ENCODE measurements around the gene DPM3. TPM values are rescaled to one million over a fixed set of nuclear protein-coding genes. Genes with fewer than 3 reads are reported as not detected.

DPM3 gene
- polyA plus RNA-seq, 3 donors from 2014 or later: 103 to 274 (median 126) TPM

GRCh38 chr1:155131285-155131684, 9.0 kb downstream of the DPM3 start:
- Mint-ChIP-seq H3K27ac (no peak overlapping the region), H3K27me3 (ENCODE audit: low read depth in 3 of 3) (peaks cover 9 to 24% (median 20%) of the 10 kb centered on the region in 3 donors), H3K9me3 (no peaks in the 10 kb centered on the region), H3K4me1 (peaks cover 43% of the 10 kb centered on the region in 2 donors), H3K4me3 (peak overlapping the region in 1 of 5 donors; percentile 15), H3K36me3 (peaks cover 0 to 3% (median 0%) of the 10 kb centered on the region in 3 donors)
- DNase-seq: no peak

DNA sequence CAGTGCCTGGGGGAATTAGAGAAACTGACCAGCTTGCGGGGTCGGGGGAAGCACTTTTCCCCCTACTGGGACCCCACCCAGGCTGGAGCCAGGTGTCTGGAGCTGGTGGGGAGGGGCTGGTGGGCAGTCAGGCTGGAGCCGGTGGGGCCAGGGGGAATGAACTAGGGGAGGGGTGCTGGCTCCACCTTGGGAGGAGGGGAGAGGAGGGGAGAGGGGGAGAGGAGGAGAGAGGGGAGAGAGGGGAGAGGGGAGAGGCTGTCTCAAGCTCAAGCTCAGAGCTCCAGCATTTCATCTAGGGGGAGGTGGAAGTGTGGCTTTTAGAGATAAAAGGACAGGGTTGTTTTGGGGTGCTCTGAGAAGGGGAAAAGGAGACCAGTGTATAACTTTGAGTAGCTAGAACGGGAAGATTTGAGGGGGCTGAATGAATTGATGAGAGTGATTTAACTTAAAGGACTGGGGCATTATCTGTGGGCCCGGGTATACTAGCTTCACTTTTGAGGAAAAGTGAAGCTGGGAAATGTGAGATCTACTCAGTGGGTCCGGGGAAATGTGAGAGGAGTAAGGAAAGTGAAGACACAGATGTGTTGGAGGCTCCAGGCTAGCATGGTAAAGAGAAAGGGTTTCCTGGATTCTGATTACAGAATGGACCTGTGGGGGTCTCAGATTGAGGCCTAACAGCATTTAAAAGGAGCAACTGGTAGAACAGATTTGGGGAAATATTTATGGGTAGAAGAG, 9.9 kb downstream of the DPM3 start:
- peak overlapping the region in 2 of 6 donors; percentile 6 to 15 for H3K27ac Mint-ChIP-seq
- no peak overlapping the region for H3K4me3 Mint-ChIP-seq
- no peak for DNase-seq
- peaks cover 3 to 18% (median 17%) of the 10 kb centered on the region in 3 donors for H3K27me3 Mint-ChIP-seq (ENCODE audit: low read depth in 3 of 3)
- H3K4me1 Mint-ChIP-seq: peaks cover 35 to 38% of the 10 kb centered on the region in 2 donors
- peaks cover 0 to 3% (median 0%) of the 10 kb centered on the region in 3 donors for H3K36me3 Mint-ChIP-seq
- no peaks in the 10 kb centered on the region for H3K9me3 Mint-ChIP-seq

DNA sequence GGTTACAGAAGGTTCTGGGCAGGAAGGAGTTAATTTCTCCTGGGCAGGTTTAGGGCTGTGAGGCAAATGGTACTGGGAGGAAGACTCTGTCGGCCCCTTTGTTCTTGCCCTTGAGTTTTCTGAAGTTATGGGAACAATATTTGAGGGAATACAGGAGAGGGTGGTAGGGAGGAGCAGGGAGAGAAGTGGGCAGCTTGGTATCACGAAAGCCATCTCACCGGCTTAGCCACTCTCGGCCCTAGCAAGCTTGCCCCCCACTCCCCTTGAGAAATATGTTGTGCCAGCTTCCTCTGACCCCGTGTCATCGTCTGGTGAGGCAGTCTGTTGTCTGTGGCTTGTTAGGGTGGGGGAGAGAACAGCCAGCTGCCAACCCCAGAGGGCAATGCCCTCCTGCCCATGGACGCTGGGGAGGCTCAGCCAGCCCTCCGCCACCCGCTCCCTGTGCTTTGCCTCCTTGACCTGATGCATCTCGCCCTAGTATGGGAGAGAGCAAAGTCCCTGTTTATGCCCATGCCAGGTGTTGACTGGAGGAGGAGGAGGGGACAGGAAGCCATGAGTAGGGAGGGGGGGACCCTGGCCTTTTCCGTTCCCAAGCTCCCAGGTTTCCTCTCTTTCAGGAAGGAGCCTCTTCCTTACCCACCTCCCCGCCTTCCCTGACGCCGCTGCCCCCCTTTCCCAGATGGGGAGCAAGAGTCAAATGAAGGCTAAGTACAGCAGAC, 11.4 kb downstream of the DPM3 start:
- Mint-ChIP-seq H3K27ac (peak overlapping the region in 3 of 6 donors; percentile 16 to 76 (median 49)), H3K4me1 (peaks cover 26 to 28% of the 10 kb centered on the region in 2 donors), H3K27me3 (ENCODE audit: low read depth in 3 of 3) (peaks cover 3 to 17% (median 13%) of the 10 kb centered on the region in 3 donors), H3K36me3 (peaks cover 0 to 3% (median 0%) of the 10 kb centered on the region in 3 donors), H3K9me3 (no peaks in the 10 kb centered on the region), H3K4me3 (peak overlapping the region; percentile 68 to 92 (median 79))
- peak in 2 of 3 donors; percentile 14 to 16 for DNase-seq

DNA sequence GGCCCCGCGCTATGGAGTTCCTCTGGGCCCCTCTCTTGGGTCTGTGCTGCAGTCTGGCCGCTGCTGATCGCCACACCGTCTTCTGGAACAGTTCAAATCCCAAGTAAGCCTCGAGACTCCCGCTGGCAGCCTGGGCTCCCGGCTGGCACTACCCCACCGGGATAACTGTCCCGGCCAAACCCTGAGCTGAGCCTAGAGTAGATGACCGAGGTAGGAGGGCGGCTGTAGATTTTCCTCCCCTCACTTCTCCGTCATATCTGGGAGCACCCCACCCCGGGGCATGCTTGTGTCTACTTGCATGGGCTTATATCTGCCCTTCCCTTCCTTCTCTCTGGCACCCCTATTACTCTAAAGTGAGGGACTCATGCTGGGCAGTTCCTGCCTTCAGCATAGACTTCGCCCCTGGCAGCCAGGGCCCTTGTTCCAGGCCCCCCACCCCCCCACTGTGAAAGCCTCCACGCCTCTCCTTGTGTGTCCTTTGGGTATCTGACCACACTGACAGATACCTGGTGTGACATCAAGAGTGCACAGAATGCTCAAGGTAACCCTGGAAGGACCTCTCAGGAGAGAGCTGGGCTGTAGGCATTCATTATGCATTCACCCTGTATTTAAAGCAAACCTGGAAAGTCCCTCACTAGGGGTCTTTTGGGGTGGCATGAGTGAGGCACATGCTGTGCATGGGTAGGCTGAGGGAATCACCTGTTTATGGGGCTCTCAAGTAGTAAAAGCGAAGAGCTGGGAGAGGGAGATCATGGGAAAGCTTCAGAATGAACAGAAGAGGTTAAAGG, 12.2 kb downstream of the DPM3 start:
- Mint-ChIP-seq H3K27me3 (ENCODE audit: low read depth in 3 of 3) (peaks cover 3 to 17% (median 12%) of the 10 kb centered on the region in 3 donors), H3K4me1 (peaks cover 26 to 28% of the 10 kb centered on the region in 2 donors), H3K36me3 (peaks cover 0 to 3% (median 0%) of the 10 kb centered on the region in 3 donors), H3K4me3 (peak overlapping the region; percentile 68 to 92 (median 79)), H3K9me3 (no peaks in the 10 kb centered on the region), H3K27ac (peak overlapping the region in 4 of 6 donors; percentile 1 to 76 (median 58))
- DNase-seq: no peak

GRCh38 chr1:155127105-155127966, 13.0 kb downstream of the DPM3 start, which contains the start of gene EFNA1:
Gene EFNA1, plus strand, starts transcription at chr1:155127876. Its CDS starts 102 bp downstream, at chr1:155127978.
- Mint-ChIP-seq H3K4me1 (peaks cover 26 to 28% of the 10 kb centered on the region in 2 donors), H3K36me3 (peaks cover 0 to 3% (median 0%) of the 10 kb centered on the region in 3 donors), H3K4me3 (peak within 1 kb of the TSS; percentile 79 to 92 (median 84)), H3K27me3 (ENCODE audit: low read depth in 3 of 3) (peaks cover 3 to 17% (median 11%) of the 10 kb centered on the region in 3 donors), H3K27ac (peak within 1 kb of the TSS; percentile 1 to 92 (median 67)), H3K9me3 (no peaks in the 10 kb centered on the region)
- peak; percentile 30 to 45 (median 34) for DNase-seq

- Mint-ChIP-seq H3K9me3 (no peaks in the 10 kb centered on the region), H3K27me3 (ENCODE audit: low read depth in 3 of 3) (peaks cover 3 to 17% (median 11%) of the 10 kb centered on the region in 3 donors), H3K36me3 (peaks cover 0 to 3% (median 0%) of the 10 kb centered on the region in 3 donors), H3K4me3 (peak overlapping the region; percentile 78 to 92 (median 84)), H3K27ac (peak overlapping the region in 4 of 6 donors; percentile 60 to 92 (median 73)), H3K4me1 (peaks cover 26 to 28% of the 10 kb centered on the region in 2 donors)
- peak; percentile 50 to 63 (median 56) for DNase-seq
Observed at GRCh38 chr1:155126556-155127104, 13.7 kb downstream of the DPM3 start.

DNA sequence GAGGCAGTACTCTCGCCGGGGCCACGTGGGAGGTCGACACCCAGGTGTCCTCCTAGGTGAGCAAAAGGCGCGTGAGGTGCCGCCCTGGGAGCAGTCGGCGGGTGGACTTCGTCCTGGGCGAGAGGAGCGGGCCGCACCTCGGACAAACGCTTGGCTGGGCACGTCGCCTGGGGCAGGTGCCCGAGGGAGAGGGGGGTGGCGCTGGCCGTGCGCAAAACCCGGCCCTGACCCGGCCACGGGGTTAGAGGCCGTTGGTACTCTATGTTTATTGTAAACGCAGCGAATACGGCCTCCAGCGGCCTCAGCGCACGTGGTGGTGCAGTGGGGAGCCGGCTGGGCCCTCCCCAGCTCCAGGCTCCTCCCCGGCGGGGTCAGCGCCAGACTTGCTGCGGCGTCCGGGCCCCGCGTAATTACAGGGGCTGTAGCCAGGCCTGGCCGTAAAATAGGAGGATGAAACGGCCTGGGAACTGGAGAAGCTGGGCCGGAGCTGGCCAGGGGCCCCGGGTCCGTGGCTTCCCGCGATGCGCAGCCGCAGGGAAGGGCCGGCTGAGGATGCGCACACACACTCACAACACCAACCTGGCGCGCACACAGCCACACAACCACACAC, 14.3 kb downstream of the DPM3 start:
- H3K27ac Mint-ChIP-seq: peak overlapping the region in 1 of 6 donors; percentile 76
- H3K9me3 Mint-ChIP-seq: no peaks in the 10 kb centered on the region
- DNase-seq: no peak
- peaks cover 26 to 28% of the 10 kb centered on the region in 2 donors for H3K4me1 Mint-ChIP-seq
- H3K36me3 Mint-ChIP-seq: peaks cover 0 to 3% (median 0%) of the 10 kb centered on the region in 3 donors
- H3K27me3 Mint-ChIP-seq (ENCODE audit: low read depth in 3 of 3): peaks cover 5 to 17% (median 11%) of the 10 kb centered on the region in 3 donors
- peak overlapping the region in 3 of 5 donors; percentile 38 to 83 (median 73) for H3K4me3 Mint-ChIP-seq

GRCh38 chr1:155125511-155125945, 14.8 kb downstream of the DPM3 start:
- peak overlapping the region in 2 of 5 donors; percentile 38 to 73 for H3K4me3 Mint-ChIP-seq
- peak overlapping the region in 1 of 6 donors; percentile 30 for H3K27ac Mint-ChIP-seq
- H3K36me3 Mint-ChIP-seq: no peaks in the 10 kb centered on the region
- no peak for DNase-seq
- H3K4me1 Mint-ChIP-seq: peaks cover 26 to 28% of the 10 kb centered on the region in 2 donors
- H3K9me3 Mint-ChIP-seq: no peaks in the 10 kb centered on the region
- H3K27me3 Mint-ChIP-seq (ENCODE audit: low read depth in 3 of 3): peaks cover 5 to 15% (median 11%) of the 10 kb centered on the region in 3 donors

DNA sequence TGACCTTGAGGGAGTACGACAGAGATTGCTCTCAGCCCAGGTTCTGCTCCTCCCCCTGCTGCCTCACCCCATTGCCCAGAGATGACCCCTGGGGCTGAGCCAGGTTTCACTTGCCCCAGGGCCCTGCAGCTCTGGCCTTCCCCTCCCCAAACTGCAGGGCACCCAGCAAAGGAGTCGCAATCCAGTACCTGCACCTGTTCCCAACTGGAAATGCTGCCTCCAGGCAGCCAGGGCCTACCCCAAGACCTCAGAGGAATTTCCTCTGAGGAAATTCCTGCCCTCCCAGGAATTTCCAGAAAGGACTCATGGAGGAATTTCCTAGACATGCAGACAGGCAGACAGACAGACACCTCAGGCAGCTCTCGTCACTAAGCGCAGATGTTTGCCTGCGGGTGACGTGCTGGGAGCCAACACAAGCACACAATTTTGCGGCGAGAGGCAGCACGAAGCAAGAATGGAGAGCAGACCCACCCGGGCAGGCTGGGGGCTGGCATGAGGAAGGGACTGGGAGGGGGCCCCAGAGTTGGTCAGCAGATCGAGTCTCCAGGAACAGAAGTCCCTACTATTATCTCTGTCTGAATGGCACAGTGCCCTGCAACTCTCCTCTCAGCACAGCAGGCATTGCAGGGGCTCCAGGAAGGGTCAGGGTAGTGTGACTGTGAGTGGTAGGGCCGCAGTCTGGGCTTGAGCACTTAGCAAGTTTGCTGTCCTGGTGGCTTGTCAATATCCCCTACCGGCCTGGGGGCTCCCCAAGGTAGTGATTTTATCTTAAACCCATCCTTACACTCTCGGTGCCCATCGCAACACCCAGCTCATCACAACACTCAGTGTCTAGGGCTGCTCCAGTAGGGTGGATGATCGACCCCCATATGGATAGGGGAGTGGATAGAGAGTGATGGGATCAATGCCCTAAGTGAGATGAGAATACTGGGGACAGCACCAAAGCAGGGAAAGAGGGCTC, 15.5 kb downstream of the DPM3 start:
- peaks cover 5 to 15% (median 11%) of the 10 kb centered on the region in 3 donors for H3K27me3 Mint-ChIP-seq (ENCODE audit: low read depth in 3 of 3)
- H3K9me3 Mint-ChIP-seq: no peaks in the 10 kb centered on the region
- H3K4me3 Mint-ChIP-seq: no peak overlapping the region
- DNase-seq: no peak
- peak overlapping the region in 1 of 6 donors; percentile 30 for H3K27ac Mint-ChIP-seq
- H3K4me1 Mint-ChIP-seq: peaks cover 26 to 28% of the 10 kb centered on the region in 2 donors
- H3K36me3 Mint-ChIP-seq: no peaks in the 10 kb centered on the region

GRCh38 chr1:155123801-155124200, 16.5 kb downstream of the DPM3 start:
- Mint-ChIP-seq H3K36me3 (no peaks in the 10 kb centered on the region), H3K27me3 (ENCODE audit: low read depth in 3 of 3) (peaks cover 5 to 12% (median 9%) of the 10 kb centered on the region in 3 donors), H3K4me1 (peaks cover 19 to 22% of the 10 kb centered on the region in 2 donors), H3K9me3 (no peaks in the 10 kb centered on the region), H3K4me3 (no peak overlapping the region), H3K27ac (no peak overlapping the region)
- DNase-seq: no peak

GRCh38 chr1:155122308-155122707, 18.0 kb downstream of the DPM3 start:
- H3K27me3 Mint-ChIP-seq (ENCODE audit: low read depth in 3 of 3): peaks cover 6 to 9% (median 7%) of the 10 kb centered on the region in 3 donors
- H3K9me3 Mint-ChIP-seq: no peaks in the 10 kb centered on the region
- no peak overlapping the region for H3K27ac Mint-ChIP-seq

More at GRCh38 chr1:155122308-155122707, 18.0 kb downstream of the DPM3 start:
- no peak for DNase-seq
- H3K4me1 Mint-ChIP-seq: peaks cover 6 to 8% of the 10 kb centered on the region in 2 donors
- no peak overlapping the region for H3K4me3 Mint-ChIP-seq
- no peaks in the 10 kb centered on the region for H3K36me3 Mint-ChIP-seq

All from immature natural killer cell (primary cell).